NCI-H69 (cell line): Measurements from ENCODE around the gene GOLGA8T.
"Not testable (repeated sequence)": the region's sequence is repeated elsewhere in the genome, so short reads cannot be mapped to it uniquely, and the experiment has no call there.

Source experiments
- DNase-seq: peaks from one replicate; lab custom pipeline; 2025; lab: John Stamatoyannopoulos, UW

Gene GOLGA8T

GRCh38 chr15:30192119-30192745 is 57.4 kb downstream of the GOLGA8T start:
- DNase-seq, result not testable (repeated sequence)

- not testable (repeated sequence) for DNase-seq
These were observed 58.0 kb downstream of the GOLGA8T start for GRCh38 chr15:30192892-30193291.
